Germinal center (tissue), 1 donor: ENCODE measurements around the gene MEF2B.
"Not testable (repeated sequence)": the region's sequence is repeated elsewhere in the genome, so short reads cannot be mapped to it uniquely, and the experiment has no call there.

ENCODE experiments used
- DNase-seq: peaks from one replicate; pipeline ENCODE4 v3.0.0; 2012; ENCODE audit warnings: mixed read lengths, low spot score

Gene MEF2B

DNA sequence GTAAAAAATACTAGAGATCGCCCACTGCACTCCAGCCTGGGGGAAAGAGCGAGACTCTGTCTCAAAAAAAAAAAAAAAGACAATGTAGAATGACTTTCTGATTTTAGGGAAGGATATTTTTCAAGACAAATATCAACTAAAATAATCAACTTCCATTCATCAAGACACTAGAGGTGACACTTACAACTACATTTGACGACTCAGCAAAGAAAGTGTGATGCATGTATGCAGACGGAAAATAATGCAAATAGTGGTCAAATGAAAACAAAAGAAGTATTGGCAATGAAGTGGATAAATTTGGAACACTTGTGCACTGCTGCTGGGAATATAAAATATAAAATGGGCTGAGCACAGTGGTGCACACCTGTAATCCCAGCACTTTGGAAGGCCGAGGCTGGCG lies 44.0 kb downstream of the MEF2B start:
- no peak for DNase-seq

DNA sequence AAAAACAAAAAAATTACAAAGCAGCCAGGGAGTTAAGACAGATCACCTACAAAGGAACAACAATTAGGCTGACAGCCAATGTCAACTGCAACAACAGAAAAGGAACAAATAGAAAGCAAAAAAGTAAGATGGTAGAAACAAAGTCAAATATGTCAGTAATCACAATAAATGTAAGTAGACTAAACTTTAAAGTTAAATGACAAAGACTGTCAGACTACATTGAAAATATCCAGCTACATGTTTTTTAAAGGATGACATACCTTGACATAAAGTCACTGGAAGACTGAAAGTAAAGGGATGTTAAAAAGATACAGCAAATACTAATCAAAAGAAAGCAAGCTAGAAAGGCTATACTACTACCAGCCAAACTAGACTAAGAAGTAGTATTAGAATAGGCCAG lies 46.7 kb downstream of the MEF2B start:
- DNase-seq = no peak

DNA sequence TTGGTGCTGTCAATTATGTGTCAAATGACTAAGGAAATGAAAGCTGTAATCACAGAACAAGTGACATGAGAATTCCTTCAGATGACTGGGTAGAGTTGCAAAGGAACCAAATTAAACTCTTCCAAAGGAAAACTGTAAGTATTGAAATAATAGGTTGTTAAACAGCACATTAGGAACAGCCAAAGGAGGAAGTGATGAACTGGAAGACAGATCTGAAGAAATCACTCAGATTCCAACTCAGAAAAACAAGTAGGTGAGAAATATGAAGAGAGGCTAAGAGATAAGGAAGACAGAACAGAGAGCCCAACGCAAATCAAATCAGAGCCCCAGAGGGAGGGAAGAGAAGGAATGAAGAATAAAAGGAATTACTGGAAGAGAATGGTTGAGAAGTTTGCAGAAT lies 47.2 kb downstream of the MEF2B start:
- DNase-seq = no peak

DNA sequence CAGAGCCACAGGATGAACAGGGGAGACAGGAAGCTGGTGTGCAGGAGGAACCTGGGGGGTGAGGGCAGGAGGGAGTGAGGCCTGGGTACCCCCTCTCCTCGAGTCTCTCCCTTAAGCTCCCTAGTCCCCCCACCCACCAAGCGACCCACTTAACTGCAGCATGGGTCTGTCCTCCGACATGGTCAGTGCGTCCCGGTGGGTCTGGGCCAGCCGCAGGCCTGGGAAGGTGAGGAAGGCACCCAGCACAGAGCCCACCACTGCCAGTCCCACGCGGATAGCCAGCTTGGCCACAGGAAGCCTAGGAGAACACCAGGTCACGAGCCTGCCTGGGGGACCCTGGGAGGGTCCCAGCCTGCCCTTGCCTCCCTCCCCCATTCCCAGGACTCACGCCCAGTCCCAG lies 48.7 kb downstream of the MEF2B start:
- DNase-seq = no peak

DNA sequence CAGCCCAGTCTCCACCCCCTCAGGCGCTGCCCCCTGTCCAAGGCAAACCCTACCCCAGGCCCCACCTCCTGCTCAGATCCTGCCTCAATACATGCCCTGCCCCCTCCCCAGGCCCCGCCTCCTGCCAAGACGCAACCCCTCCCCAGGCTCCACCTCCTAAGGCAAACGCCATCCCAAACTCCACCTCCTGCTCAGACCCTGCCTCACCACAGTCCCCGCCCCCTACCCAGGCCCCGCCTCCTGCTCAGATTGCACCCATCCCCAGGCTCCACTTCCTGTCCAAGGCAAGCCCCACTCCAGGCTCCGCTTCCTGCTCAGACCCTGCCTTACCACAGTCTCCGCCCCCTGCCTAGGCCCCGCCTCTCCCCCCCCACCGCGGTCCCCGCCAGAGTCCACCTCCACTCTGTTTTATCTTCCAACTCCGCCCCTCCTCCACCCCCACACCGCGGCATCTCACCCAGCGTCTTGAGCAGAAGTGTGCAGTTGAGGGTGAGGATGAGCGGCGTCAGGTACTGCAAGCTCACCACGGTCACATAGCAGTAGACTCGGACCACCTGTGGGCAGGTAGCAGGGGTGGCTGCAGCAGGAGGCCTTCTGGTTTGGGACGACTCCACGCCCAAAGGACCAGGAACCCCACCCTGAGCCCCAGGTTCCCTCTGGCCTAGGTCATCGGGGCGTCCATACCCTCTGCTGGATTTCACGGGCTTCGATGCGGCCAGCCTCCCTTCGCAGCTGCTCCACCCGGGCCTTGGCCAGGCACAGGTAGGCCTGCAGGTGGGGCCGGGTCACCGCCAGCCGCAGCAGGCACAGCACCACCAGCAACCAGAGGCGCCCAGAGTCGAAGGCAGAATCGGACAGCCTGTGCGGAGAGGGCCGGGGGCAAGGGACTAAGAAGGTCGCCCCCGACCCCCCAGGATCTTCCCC lies 49.5 kb downstream of the MEF2B start:
- peak; percentile 30 for DNase-seq

DNA sequence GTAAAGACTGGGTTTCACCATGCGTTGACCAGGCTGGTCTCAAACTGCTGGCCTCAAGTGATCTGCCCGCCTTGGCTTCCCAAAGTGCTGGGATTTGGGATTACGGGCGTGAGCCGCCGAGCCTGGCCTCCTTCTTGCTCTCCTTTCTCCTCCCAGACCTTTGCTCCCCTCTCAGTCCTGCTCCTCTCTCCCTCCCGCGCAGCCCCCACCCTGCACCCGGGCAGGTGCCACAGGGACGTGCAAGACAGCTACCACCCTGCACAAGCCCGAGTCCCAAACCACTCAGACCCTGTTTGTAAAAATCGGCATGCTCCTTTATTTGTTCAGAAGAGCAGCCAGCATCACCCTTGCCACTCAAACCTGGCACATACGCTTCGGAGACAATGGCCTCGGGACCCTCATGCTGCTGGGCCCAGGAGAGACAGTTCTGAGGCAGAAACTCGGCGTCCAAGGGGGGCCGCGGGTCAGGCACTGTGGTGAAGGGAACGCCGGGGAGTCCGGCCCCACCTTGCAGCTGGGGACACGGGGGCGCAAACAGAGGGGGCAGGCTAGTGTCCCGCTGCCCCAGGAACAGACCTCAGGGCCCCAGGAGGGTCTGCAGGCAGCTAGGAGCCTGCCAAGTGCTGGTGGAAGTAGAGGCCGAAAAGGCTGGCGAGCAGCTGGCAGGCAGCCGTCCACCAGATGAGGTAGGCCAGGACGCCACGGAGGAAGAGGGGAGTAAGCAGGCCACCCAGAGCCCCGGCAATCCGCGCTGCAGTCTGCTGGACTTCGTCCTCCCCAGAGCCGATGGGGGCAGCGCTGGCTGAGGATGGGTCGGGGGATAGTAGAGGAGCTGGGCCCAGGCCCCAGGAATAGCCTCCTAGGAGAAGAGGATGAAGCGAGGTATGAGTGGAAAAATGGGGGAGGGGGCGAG lies 50.5 kb downstream of the MEF2B start:
- DNase-seq = no peak

DNA sequence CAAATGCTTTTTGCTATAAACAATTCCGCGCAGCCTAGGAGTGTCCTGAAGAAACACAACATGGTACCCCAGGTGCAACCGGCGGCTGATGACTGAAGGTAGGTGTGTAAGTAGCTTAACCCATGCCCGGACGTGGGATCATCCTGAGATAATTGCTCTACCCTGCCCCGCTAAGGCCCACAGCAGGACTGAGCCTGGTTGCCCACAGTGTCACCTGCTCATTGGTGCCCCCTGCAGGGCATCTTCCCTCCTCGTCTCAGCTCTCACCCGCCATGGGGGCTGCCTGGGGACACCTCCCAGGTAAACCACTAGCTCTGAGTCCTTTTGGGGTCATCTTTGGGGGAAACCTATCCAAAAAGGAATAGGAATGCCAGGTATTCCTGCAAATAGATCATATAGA lies 54.1 kb downstream of the MEF2B start:
- peak; percentile 64 for DNase-seq

DNA sequence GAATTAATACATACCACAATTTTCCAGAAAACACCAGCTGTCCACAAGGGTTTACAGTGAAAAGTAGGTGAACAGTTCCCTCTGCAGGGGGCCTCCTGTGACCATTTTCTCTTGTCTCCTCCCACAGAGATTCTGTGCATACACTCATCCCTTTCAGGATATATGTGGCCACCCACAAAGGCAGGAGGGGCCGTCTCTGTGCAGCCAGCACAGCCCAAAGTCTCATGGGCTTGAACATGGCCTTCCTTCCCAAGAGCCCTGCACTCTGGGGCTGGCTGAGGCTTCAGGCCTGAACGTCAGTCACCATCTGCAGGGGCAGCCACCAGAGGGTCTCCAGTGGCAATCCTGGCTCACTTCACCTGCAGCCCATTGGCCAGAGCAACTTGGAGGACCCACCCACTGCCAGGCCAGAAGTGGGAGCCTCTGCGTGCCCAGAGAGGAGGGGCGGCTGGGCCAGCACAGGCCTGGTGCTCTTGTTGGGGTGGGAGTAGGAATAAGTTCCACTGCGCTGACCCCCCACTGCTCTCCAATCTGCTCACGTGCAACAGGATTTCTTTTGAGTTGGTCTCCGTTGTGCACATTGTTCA lies 56.9 kb downstream of the MEF2B start:
- no peak for DNase-seq

DNA sequence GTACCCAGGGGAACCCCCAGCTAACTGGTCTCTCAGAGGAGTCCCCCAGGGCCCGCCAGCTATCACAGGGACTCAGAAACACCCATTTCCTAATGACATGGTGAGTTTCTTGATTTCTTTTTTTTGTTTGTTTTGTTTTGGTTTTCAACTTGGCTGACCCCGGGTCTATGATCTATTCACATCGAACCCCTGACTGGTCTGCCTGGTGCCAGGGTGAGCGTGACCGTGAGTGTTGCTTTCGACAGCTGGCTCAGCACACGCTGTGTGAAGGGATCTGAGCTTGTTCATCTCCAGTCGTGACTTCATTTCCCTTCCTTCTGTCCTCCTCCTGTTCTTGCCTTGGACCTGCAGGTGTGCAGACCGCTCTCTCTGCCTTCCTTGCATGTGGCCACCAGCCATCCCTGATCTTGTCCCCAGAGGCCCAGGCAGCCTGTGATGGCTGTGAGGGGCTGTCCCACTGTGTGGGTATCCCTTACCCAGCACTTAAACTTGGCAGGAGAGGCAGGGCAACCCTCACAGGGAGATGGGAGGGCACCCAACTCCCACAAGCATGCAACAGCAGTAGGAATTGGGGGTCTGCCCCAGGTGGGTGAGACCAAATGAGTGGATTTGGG lies 58.0 kb downstream of the MEF2B start:
- DNase-seq = no peak

DNA sequence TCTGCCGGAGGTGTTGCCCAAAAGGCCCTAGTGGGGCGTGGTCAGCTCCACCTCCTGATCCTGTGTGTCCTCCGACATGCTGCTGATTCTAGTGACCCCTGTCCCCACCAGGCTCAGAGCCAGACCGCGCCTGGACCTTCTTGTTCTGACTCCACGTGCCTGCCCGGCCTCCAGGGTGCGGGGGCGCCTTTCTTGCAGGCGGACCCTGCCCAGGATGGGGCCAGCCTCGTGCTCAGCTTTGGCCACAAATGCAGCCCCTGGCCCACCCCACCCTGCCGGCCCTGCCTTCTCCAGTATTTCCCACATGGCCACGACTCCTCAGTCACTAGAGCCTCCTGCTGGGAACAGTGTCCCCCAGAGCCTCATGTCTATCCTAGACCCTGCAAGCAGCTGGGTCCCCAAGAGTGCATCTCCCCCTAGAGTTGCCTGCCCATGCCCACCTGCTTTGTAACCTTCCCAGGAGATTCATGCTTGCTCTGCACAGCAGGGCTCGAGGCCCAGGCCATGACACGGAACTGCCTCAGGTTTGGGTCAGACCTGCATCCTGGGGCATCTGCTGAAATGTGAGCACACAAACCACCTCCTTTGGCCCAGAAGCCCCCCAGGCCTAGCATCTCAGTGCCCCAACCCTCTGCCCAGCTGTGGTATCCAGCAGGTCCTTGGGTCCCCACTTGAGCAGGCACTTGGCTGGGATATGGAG lies 58.8 kb downstream of the MEF2B start:
- DNase-seq = no peak

DNA sequence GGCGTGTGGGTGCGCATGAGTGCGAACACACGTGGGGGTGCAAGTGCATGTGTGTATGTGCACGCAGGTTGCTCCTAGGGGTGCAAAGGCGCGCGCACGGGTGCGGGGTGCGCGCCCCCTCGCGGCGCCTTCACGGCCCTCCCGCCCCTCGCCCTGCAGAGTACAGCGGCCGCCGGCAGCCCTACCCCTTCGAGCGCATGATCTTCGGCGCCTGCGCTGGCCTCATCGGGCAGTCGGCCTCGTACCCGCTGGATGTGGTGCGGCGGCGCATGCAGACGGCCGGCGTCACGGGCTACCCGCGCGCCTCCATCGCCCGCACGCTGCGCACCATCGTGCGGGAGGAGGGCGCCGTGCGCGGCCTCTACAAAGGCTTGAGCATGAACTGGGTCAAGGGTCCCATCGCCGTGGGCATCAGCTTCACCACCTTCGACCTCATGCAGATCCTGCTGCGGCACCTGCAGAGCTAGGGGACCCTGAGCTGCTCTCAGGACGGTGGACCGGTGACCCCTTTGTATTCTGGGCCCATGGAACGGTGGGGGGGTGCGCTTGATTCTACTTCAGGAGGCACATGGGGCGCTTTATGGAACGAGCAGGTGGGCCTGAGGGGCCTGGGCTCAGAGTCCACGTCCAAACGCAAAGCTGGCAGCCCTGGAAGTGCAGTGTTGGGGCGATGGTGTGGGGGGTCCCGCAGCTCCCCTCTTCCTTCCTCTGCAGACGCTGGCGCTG lies 59.5 kb downstream of the MEF2B start:
- peak; percentile 47 for DNase-seq

DNA sequence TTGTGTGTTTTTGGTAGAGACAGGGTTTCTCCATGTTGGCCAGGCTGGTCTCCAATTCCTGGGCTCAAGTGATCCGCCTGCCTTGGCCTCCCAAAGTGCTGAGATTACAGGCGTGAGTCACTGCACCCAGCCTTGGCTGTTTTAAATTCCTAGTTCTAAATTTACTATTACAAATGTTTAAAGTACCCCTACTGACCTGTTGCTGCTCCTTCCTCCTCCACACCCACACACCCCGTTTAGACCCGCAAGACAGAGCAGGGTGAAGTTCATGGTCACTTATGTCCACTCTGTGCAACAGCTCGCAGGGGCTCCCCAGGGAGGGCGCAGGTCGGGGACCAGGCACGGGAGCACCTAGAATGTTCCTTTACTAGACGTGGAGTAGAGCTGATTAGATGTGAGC lies 60.5 kb downstream of the MEF2B start:
- no peak for DNase-seq

DNA sequence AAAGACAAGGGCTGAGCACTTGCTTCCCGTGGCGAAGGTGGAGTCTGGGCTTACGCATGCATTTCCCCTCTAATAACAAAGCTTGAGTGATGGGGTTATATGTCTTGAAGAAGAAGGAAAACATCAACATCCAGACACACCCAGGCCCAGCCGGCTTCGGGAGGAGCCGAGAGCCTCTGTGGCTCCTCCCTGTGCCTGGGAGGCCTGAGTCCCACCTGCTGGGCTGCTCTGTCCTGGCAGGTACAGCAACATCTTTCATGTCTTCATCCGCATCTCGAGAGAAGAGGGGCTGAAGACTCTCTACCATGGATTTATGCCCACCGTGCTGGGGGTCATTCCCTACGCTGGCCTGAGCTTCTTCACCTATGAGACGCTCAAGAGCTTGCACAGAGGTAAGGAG lies 62.4 kb downstream of the MEF2B start:
- no peak for DNase-seq

DNA sequence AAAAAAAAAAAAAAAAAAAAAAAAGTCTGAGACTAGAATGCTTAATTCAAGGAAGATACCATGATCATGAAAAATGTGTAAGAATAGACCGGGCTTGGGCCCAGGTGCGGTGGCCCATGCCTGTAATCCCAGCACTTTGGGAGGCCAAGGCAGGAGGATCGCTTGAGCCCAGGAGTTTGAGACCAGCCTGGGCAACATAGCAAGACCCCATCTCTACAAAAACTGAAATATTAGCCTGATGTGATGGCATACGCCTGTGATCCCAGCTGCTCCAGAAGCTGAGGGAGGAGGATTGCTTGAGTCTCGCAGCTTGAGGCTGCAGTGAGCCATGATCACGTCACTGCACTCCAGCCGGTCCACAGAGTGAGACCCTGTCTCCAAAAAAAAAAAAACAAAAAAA lies 63.1 kb downstream of the MEF2B start:
- DNase-seq = not testable (repeated sequence)

DNA sequence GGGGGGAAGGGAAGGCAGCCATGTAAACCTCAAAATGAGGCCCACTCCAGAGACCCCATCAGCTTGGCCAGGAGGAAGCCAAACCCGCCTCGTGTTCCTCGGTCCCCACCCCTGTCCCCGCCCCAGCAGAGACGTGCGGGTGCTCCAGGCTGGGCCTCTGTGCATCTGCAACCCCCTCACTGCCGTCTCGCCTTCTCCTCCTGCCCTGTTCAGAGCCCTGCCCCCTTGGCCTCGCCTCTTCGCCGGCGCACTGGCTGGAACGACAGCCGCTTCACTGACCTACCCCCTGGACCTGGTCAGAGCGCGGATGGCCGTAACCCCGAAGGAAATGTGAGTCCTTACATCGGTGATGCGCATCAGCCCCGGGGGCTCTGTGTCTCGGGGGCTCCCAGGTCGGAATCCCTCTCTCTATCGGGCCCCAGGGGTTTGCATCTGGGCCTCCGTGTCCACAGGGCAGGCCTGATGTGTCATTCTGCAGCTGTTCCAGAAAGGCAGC lies 64.0 kb downstream of the MEF2B start:
- DNase-seq = no peak

DNA sequence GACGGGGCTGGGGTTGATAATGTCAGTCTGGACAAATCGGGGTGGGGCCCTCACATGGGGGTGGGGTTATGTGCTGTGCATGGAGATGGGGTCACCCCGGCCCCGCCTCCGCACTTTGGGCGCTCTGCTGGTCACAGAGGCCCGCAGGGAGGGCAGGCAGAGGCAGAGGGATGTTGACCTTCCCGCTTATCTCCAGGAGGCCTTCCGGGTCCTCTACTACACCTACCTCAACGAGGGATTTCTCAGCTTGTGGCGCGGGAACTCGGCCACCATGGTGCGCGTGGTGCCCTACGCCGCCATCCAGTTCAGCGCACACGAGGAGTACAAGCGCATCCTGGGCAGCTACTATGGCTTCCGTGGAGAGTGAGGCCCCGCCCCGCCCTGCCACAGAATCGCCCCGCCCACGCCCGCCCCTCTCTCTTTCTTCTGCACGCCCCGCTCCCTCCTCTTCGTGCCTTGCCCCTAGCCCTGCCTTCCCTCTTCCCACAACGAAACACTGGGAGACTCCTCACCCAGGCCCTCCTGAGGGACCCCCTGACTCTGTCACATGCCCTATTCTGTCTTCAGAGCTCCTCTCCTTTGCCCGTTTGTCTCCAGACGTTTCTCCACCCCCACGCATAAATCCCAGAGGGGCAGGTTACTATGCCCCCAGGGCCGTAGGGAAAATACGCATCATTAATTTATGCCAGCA lies 64.6 kb downstream of the MEF2B start:
- peak; percentile 36 for DNase-seq

DNA sequence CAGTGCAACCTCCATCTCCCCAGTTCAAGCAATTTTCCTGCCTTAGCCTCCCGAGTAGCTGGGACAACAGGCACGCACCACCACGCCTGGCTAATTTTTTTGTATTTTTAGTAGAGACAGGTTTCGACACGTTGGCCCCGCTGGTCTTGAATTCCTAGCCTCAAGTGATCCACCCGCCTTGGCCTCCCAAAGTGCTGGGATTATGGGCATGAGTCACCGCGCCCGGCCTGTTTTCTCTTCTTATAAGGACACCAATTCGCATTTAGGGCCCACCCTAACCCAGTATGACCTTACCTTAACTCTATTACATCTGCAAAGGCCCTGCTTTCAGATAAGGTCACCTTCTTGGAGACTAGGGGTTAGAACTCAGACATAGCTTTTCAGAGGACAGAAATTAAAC lies 66.9 kb downstream of the MEF2B start:
- no peak for DNase-seq

DNA sequence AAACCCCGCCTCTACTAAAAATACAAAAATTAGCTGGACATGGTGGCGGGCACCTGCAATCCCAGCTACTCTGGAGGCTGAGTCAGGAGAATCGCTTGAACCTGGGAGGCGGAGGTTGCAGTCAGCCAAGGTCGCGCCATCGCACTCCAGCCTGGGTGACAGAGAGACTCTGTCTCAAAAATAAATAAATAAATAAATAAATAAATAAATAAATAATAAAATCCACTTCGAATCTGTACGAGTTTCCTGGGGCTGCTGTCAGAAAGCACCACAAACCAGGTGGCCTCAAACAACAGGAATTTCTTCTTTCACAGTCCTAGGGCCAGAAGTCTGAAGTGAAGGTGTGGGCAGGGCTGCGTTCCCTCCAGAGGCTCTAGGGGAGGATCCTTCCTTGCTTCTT lies 67.5 kb downstream of the MEF2B start:
- DNase-seq = not testable (repeated sequence)

DNA sequence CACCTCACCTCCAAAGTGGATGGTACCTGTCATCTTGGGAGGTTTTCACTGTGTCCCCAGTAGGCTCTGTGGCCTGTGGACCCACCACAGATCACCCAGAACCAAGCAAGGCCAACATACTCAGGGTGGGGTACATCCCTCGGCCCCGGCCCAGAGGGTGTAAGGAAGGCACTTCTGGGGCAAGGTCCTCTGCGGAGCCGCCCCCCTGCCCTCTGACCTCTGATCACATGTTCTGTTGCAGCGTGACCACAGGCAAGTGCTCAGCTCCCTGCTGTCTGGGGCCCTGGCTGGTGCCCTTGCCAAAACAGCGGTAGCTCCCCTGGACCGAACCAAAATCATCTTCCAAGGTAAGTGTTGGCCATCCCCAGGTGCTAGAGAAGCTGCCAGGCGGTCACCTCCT lies 68.5 kb downstream of the MEF2B start:
- no peak for DNase-seq
